Measurements from ENCODE around the gene ZNF497. TPM values are rescaled to one million over a fixed set of nuclear protein-coding genes. Genes with fewer than 3 reads are reported as not detected.
A peak's percentile ranks its signal among the peaks of the same experiment; 100 is the strongest.
"Not testable (repeated sequence)": the region's sequence is repeated elsewhere in the genome, so short reads cannot be mapped to it uniquely, and the experiment has no call there.

The ZNF497 gene
- total RNA-seq, 1 experiment from 2014 or later, result 0.12 TPM

GRCh38 chr19:58310685-58311084 lies 51.9 kb downstream of the ZNF497 start:
- DNase-seq (ENCODE audit: low read depth), result not testable (repeated sequence)

GRCh38 chr19:58307736-58308135 lies 54.8 kb downstream of the ZNF497 start:
- DNase-seq (ENCODE audit: low read depth), result no peak

GRCh38 chr19:58305932-58306323 lies 56.6 kb downstream of the ZNF497 start:
- peak; percentile 49 for DNase-seq (ENCODE audit: low read depth)

- peak; percentile 99 for DNase-seq (ENCODE audit: low read depth)
Measured at GRCh38 chr19:58305065-58305931, 57.3 kb downstream of the ZNF497 start, which contains the start of gene ERVK3-1. Gene ERVK3-1 (plus strand): TSS chr19:58305377. CDS start chr19:58312169, 6,792 bp downstream.

GRCh38 chr19:58304748-58305064 lies 57.8 kb downstream of the ZNF497 start:
- no peak for DNase-seq (ENCODE audit: low read depth)

Other genes starting within 250 kb of the ZNF497 start
- gene ZNF329, start 212.0 kb downstream of the ZNF497 start, total RNA-seq (2014; rRNA removed; shearing (Covaris generic)), result 6.8 and 9.4 TPM in 2 replicates
- gene ZNF274, start 179.7 kb downstream of the ZNF497 start, total RNA-seq (2014; rRNA removed; shearing (Covaris generic)), result 22.7 and 23.7 TPM in 2 replicates
- gene ZNF544, start 133.8 kb downstream of the ZNF497 start, total RNA-seq (2014; rRNA removed; shearing (Covaris generic)), result 43.9 and 57.0 TPM in 2 replicates
- 4.3 and 4.8 TPM in 2 replicates for gene ZNF8, start 83.8 kb downstream of the ZNF497 start, total RNA-seq (2014; rRNA removed; shearing (Covaris generic))
- 68.7 and 76.6 TPM in 2 replicates for gene ERVK3-1, start 57.4 kb downstream of the ZNF497 start, total RNA-seq (2014; rRNA removed; shearing (Covaris generic))
- 2.9 and 4.1 TPM in 2 replicates for gene ZSCAN22, start 35.8 kb downstream of the ZNF497 start, total RNA-seq (2014; rRNA removed; shearing (Covaris generic))
- gene A1BG, start 9.3 kb downstream of the ZNF497 start, total RNA-seq (2014; rRNA removed; shearing (Covaris generic)), result 64.4 and 111 TPM in 2 replicates
- gene ZNF837, start 18.3 kb upstream of the ZNF497 start, total RNA-seq (2014; rRNA removed; shearing (Covaris generic)), result 1.1 and 1.8 TPM in 2 replicates
- gene RPS5, start 24.5 kb upstream of the ZNF497 start, total RNA-seq (2014; rRNA removed; shearing (Covaris generic)), result 2,560 and 2,715 TPM in 2 replicates
- gene RNF225, start 32.9 kb upstream of the ZNF497 start, total RNA-seq (2014; rRNA removed; shearing (Covaris generic)), result not detected in 2 replicates
- gene ZNF584, start 45.9 kb upstream of the ZNF497 start, total RNA-seq (2014; rRNA removed; shearing (Covaris generic)), result 16.3 and 17.2 TPM in 2 replicates
- 4.6 and 4.8 TPM in 2 replicates for gene ZNF132, start 77.4 kb upstream of the ZNF497 start, total RNA-seq (2014; rRNA removed; shearing (Covaris generic))
- gene ZNF324B, start 88.9 kb upstream of the ZNF497 start, total RNA-seq (2014; rRNA removed; shearing (Covaris generic)), result 4.1 and 9.3 TPM in 2 replicates
- 8.6 and 8.9 TPM in 2 replicates for gene ZNF324, start 104.3 kb upstream of the ZNF497 start, total RNA-seq (2014; rRNA removed; shearing (Covaris generic))
- 6.5 and 9.5 TPM in 2 replicates for gene ZNF446, start 113.6 kb upstream of the ZNF497 start, total RNA-seq (2014; rRNA removed; shearing (Covaris generic))
- 4.7 and 6.0 TPM in 2 replicates for gene SLC27A5, start 149.2 kb upstream of the ZNF497 start, total RNA-seq (2014; rRNA removed; shearing (Covaris generic))
- gene ZBTB45, start 157.1 kb upstream of the ZNF497 start, total RNA-seq (2014; rRNA removed; shearing (Covaris generic)), result 5.3 and 8.1 TPM in 2 replicates
- gene TRIM28, start 181.3 kb upstream of the ZNF497 start, total RNA-seq (2014; rRNA removed; shearing (Covaris generic)), result 304 and 391 TPM in 2 replicates
- gene CHMP2A, start 192.4 kb upstream of the ZNF497 start, total RNA-seq (2014; rRNA removed; shearing (Covaris generic)), result 171 and 176 TPM in 2 replicates
- gene UBE2M, start 195.9 kb upstream of the ZNF497 start, total RNA-seq (2014; rRNA removed; shearing (Covaris generic)), result 84.1 and 98.8 TPM in 2 replicates
- gene MZF1, start 210.6 kb upstream of the ZNF497 start, total RNA-seq (2014; rRNA removed; shearing (Covaris generic)), result 6.5 and 10.2 TPM in 2 replicates

Measured in RPMI7951 (cell line).